GM13976 (cell line): ENCODE measurements around the gene RAP1B.

Experiments
- DNase-seq: peaks from one replicate; pipeline ENCODE4 v3.0.0; 2012; ENCODE audit warnings: low spot score
- CTCF ChIP-seq: IDR thresholded peaks from 2 replicates; pipeline ENCODE4 v1.5.1; 2012; ENCODE audit warnings: borderline replicate concordance, mild to moderate bottlenecking; ENCODE audit not compliant: insufficient read depth; ENCODE audit errors: extremely low read depth, missing control alignments, control extremely low read depth
- in situ Hi-C: fragments of 300-500 bp; cut with MboI; formaldehyde crosslinking; loops from one replicate; pipeline ENCODE4 v1.12.0; 2022; ENCODE audit warnings: low sequenced_read_pairs, mixed read lengths, inconsistent platforms; ENCODE audit not compliant: unreplicated experiment

The RAP1B gene

GRCh38 chr12:68638171-68638570, 27.5 kb downstream of the RAP1B start:
- in situ Hi-C loops: no loop called here

GRCh38 chr12:68638721-68639395, 28.2 kb downstream of the RAP1B start:
- in situ Hi-C loops: no loop called here
- DNase-seq: no peak

More at GRCh38 chr12:68638171-68638570, 27.5 kb downstream of the RAP1B start:
- DNase-seq: no peak
- no peak for TF ChIP-seq CTCF

GRCh38 chr12:68639396-68639767, 28.7 kb downstream of the RAP1B start:
- no peak for TF ChIP-seq CTCF
- in situ Hi-C loops: no loop called here
- DNase-seq: no peak

More at GRCh38 chr12:68638721-68639395, 28.2 kb downstream of the RAP1B start:
- no peak for TF ChIP-seq CTCF

- peak; percentile 46 for DNase-seq
- in situ Hi-C loops: no loop called here
- no peak for TF ChIP-seq CTCF
Measured at GRCh38 chr12:68641138-68641537, 30.4 kb downstream of the RAP1B start.

GRCh38 chr12:68646484-68646883, 35.8 kb downstream of the RAP1B start:
- no peak for TF ChIP-seq CTCF
- in situ Hi-C loops: no loop called here
- DNase-seq: no peak

GRCh38 chr12:68647507-68647906, 36.8 kb downstream of the RAP1B start:
- no peak for TF ChIP-seq CTCF
- no peak for DNase-seq
- in situ Hi-C loops: no loop called here
